Activated CD8-positive, alpha-beta memory T cell treated with anti-CD3 and anti-CD28 coated beads, Interleukin-2, amount 50 U/mL, for 1 hour (primary cell): ENCODE data around the gene NRG3.

Source experiments
- DNase-seq: peaks from one replicate; pipeline ENCODE4 v3.0.0-alpha.2; 2020; ENCODE audit errors: extremely low read depth

Gene NRG3

GRCh38 chr10:82468453-82468852 lies 593.5 kb downstream of the NRG3 start:
- DNase-seq = no peak

DNA sequence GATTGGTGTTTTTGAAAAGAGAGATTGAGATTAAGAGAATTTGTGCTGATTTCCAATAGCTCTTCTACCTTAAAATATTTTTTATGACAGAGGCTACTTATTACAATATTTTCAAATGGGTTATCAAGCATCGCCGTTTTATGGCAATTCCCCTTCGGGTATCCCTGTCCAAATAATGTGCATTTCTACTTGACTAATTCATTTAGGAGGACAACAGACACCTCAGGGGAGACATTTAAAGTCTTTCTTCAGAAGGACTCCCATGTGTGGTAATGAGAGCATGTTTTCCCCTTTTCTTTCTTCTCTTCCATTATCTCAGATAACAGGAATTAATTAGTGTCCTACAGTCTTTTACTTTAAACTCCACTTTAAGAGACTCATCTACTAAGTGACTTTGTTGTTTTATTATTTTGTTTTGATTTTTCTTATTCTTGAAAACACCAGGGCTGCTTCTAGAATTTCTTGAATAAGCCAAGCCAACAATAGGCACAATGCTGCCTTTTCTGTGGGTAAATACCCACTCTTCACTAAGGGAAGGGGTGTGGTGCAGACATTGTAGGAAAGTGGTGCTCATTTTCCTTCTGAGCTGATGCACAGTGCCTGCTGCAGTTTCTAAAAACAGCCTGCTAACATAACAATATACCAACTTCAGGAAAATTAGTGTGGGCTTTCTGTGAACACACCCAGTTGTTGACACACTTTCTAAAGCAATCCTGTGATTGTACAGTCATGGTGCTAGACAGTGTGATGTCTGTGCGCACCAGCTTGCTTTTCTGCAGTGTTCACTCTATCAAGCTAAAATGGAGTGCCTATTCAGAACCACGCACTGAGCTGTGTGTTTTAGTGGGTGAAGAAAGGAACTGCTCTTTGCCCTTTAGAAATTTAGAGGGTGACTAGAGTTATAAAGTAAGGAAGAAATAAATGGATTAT lies 597.7 kb downstream of the NRG3 start:
- DNase-seq = no peak

DNA sequence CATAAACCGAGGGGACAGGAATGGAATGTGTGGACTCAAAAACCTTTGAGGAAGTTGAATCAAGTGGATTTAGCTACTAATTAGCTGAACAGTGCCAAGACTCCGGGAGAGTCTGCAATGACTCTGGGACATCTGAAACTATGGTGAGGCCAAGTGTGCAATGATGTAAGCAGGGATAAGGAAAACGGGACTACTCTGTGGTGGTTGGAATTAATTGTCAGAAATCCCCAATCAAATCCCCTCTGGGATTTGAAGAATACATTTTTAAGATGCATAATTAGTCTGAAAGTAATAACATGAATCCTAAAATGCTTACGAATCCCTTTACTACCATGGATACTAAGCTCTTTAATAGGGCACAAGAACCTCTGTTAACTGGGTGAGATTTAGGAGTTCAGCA lies 602.8 kb downstream of the NRG3 start:
- DNase-seq = no peak

- no peak for DNase-seq
These were observed 617.7 kb downstream of the NRG3 start for GRCh38 chr10:82492647-82493046.

DNA sequence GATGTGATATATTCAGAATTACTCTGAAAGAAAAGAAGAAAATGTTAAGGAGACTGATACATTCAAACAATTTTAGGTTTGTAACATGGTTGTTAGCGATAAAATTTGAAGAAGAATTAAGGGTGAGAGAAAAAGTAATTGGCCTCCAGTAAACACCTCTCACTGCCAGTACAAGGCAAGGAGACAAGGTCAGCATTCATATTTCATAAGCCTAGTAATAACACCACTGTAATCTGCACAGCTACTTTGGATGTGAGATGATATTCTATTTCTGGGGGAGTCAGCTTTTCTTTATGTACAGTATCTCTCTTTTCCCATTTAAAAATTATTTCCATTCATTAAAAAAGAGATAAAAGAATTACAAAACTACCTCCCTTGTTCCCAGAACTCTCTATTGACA lies 621.1 kb downstream of the NRG3 start:
- no peak for DNase-seq

GRCh38 chr10:82497439-82497838 lies 622.4 kb downstream of the NRG3 start:
- DNase-seq = no peak

- no peak for DNase-seq
These were observed 624.0 kb downstream of the NRG3 start for GRCh38 chr10:82498976-82499375.

GRCh38 chr10:82505009-82505408 lies 630.0 kb downstream of the NRG3 start:
- no peak for DNase-seq

GRCh38 chr10:82506680-82507376 lies 631.8 kb downstream of the NRG3 start:
- DNase-seq = no peak

- no peak for DNase-seq
These were observed 640.3 kb downstream of the NRG3 start for GRCh38 chr10:82515256-82515655.

GRCh38 chr10:82529062-82529461 lies 654.1 kb downstream of the NRG3 start:
- no peak for DNase-seq

GRCh38 chr10:82535457-82535856 lies 660.5 kb downstream of the NRG3 start:
- DNase-seq = no peak

DNA sequence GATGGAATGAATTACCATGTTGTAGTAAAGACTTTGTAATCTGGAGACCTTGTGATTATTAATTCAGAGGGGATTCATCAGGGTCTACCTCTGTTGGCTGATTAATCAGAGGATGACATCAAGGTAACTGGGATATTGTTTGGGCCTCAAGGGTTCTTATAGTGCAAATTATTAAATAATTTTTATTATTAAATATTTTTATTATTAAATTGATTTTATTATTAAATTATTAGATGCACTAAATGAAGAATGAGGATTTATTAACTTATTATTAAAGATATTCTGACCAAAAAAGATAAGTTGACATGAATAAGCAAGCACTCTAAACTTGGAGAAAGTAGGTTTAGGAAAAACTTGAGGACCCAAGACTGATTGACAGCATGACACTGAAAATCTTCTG lies 661.7 kb downstream of the NRG3 start:
- DNase-seq = no peak

GRCh38 chr10:82538272-82538671 lies 663.3 kb downstream of the NRG3 start:
- DNase-seq = no peak

DNA sequence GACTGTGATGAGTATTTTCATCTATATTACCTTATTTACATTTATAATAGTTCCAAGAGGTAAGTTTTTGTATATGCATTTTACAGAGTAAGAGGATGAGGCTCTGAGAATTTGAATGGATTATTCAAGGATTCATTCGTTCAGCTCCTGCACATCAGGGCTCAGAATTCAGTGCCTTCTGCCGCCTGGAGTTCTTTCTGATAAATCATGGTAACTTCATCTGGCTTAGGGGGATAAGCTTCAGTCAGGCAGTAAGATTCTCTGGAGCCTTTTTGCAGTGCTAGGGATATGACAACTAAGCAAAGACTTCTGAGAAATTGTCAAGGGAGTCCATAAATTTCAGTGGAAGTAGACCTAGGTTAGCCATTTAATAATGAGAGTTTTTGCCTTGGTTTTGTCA lies 668.6 kb downstream of the NRG3 start:
- no peak for DNase-seq

GRCh38 chr10:82544377-82544776 lies 669.4 kb downstream of the NRG3 start:
- DNase-seq = no peak

DNA sequence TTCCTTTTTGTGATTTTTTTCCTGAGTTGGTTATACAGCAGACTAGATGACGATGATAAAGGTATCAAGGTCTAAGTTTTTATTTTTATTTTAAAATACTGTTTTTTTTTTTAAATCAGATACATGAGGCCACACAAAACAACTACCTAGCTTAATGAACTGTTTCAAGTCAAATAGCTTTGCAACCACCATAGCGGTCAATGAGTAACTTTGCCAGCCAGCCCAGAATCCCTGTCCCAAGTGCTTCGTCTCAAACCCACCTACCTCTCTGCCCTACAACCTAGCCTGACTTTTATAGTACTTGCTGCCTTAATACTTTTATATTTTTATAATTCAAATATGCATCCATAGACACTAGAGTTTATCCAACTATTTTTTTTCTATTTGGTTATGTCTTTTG lies 676.5 kb downstream of the NRG3 start:
- DNase-seq = no peak

DNA sequence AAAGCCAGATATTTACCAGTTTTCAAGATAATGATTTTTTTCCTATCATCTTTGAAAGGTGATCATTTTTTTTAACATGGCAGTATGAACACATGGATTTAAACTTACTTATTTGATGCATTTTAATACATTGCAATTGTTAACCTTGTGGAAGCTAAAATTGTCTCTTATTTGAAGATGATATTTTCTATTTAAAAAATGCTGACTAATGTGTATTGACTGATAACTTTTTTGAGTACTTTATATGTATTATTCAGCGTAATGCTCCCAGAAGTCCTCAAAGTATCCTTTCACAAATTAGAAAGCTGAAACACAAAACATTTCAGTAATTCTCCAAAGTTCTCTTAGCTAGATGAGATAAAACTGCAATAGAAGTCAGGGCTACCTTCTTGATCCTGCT lies 677.3 kb downstream of the NRG3 start:
- DNase-seq = no peak

- no peak for DNase-seq
These were observed 679.4 kb downstream of the NRG3 start for GRCh38 chr10:82554381-82554780.

DNA sequence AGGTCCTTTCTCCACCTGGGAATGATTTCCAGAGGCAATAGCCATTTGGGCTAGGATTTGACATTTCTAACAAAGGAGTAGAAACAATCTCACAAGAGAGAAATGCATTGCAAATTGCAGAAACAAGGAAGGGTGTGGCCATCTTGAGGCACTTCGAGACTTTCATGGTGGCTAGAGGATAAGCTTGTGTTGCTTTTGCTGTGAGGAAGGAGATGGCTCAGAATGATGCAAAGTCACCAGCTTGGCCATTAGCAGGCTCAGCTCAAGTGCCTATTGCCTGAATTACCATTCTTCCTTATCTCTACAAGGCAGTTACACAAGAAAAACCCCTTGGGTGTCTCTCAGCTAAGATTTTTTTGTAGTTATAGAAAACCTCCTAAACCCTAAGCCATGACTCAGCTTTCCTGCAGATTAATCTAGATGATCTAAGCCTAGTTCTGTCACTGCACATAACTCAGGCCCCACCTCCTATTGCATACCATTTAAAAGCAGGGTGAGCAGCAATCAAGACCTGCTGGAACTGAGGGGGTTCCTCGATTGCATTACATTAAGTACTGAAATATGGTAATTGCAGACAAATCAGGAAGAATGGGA lies 683.1 kb downstream of the NRG3 start:
- DNase-seq = no peak

DNA sequence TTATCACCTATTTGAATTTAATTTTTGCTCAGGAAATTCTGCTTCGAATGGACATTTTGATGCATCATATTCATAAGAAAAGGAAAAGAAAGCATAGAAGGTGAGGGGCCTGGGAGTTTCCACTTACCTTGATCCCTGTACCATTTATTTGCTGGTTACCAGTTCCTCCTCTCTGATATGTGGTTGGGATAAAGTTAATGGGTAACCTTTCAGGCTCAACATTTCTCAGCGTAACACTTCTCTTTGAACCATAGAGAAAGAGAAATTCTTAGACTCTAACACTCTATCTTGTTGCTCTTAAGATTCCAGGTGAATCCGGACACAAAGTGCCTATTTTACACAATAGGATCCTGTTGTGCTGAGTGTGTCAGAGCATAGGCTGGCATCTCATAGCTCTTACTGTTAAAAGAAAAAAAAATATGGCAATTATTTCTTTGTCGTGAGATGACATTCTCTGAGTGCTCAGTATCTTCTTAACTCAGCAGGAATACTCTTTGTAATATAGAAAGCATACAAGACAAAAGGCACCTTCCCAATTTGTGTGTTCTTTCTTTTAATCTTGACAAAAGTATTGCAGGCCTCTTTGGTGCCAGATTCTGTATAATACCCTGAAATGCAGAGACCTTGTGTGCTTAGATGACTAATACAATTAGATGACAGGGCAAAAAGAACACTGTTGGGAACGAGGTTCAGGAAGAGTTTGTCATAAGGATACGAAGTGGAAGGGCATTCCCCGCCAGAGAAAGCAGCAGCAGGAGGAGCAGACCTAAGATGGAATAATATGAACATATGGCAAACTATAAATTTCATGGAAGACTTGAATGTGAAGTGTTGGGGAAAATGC lies 689.6 kb downstream of the NRG3 start:
- DNase-seq = no peak

GRCh38 chr10:82565197-82565575 lies 690.2 kb downstream of the NRG3 start:
- no peak for DNase-seq
